AML-193 (cell line): ENCODE results near the gene RTP2.

Source experiments
- DNase-seq, 2 experiments: peaks; one replicate each; lab custom pipeline; 2025; lab: John Stamatoyannopoulos, UW

RTP2 gene

GRCh38 chr3:187702507-187703033, at the start of gene RTP2:
TSS of gene RTP2 (minus strand) at chr3:187702557. CDS start at chr3:187702128, 429 bp downstream.
- no peak for DNase-seq

DNA sequence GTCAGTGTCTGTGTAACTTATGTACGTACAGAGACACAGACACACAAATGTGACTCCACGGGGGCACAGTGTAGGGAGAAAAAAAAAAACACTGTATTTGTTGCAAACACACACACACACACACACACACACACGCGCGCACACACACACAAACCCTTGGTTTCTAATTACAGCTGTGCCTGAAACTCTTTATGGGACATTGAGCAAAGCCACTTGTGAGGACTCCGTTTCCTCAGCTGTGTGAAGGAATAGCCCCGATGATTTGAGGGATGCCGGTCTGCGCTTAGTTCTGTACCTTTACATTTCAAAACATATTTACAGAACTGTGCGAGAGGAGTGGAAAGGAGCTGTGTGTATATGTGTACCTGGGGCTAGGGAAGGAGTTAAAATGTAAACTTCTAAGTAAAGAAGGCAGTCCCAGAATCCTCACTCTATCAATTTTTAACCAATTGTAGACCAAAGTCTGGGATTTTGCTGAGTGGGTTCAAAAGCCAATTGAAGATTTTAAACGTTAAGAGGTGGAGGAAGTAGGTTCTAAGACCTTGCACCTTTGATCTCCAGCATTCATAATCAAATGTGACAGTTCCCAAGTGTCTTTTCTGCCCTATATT, 48.3 kb upstream of the RTP2 start:
- DNase-seq = no peak

DNA sequence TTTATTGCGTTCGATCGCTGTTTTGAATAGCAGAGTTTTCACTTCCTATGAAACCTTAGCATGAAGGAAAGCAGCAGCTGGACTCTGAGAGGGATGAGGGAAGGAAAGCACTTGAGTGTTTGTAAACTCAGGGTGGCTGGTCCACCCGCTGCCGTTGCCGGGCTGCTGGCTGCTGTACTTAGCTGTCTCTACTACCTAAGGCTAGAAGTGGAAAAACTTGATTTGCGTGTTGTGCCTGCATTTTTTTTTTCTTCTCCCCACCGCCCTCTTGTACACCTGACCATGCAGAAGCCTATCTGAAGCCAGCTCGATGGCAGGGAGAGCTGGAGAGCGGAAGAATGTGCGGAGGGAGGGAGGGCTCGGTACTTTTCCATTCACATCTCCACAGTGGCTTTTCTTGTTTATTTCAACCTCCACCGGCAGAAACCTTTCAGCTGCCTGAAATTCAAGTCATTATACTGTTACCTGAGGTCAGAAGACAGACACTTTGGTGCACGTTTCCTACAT, 47.7 kb upstream of the RTP2 start:
- no peak for DNase-seq

- peak; percentile 63 to 82 for DNase-seq
Observed at GRCh38 chr3:187748050-187748481, 45.7 kb upstream of the RTP2 start.

DNA sequence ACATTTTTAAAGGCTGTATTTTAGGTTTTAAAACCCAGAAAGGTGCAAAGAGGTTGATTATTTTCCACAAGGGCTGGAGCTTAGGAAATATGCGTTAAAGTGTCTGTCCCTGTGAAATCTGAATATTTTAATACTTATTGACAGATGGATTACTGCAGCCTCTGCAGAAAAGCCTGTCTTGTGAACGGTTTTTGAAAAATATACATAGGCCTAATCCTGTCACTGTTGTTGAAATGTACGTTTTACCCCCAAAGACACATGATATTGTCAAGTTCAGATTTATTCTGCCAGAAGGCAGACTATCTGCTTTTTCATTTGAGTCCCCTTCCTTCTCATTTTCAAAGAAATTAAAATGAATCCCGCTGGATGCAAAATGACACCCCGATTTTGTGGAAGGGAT, 45.1 kb upstream of the RTP2 start:
- DNase-seq = no peak

GRCh38 chr3:187746442-187747281, 44.3 kb upstream of the RTP2 start:
- peak; percentile 9 to 27 for DNase-seq

DNA sequence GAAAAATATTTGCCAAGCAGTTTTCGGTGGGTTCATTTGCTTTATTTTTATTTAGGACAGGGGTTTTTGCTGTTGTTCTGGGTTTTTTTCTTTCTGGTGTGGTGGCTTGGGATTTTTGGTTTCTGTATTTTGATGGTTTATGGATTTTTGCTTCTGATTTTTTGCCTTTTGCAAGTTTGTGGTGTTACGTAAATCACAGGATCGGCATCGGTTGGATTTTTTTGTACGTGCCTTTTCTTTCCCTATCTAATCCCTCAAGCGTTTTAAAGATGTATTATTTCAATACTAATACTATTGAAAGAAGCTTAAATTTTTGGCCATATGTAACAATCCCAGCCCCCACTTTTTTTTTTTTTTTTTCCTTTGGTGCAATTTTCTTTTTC, 43.7 kb upstream of the RTP2 start:
- DNase-seq = peak; percentile 56 to 61

GRCh38 chr3:187745201-187746058, 43.1 kb upstream of the RTP2 start, which contains the start of gene BCL6:
TSS of gene BCL6 (minus strand) at chr3:187745468. CDS start at chr3:187733693, 11,775 bp downstream.
- peak; percentile 94 to 95 for DNase-seq

DNA sequence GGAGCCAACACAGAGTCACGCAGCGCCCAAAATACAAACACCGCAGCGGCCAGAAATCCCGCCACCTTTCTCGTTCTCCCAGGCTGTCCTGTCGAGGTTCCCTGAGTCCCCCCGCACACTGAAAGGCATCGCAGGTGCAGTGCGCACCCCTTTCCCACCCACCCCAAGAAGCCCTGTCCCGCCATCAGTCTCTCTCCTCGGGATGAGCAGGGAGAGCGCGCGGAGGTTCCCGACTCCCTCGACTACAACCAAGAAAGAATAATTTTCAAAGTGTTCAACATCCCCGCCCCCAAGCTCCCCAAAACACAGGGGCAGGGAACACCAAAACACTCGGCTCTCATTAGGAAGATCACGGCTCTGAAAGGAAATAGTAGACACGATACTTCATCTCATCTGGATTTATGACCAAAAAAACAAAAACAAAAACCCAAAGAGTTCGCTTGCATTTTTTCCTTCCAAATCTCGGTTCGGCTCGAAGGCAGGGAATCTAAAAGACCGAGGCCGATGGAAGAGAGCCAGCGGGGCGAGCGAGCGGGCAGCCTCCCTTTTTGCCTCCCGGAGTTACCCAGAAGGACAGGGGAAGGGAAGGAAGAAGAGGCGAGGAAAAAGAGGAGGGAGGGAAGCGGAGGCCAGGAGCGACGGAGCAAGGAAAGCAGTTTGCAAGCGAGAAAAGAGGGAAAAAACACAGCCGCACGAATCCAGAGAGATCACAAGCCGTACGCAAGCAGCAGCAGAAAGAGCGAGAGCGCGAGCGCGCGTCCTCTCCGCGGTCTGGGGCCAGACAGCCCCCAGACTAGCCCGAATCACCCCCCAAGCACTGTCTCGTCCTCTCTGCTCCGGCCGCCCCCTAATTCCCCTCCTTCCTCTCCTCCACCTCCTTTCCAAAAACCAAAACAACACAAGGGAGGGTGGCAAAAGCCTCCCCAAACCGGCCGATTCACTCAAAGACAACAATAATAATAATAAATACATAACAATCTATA, 42.1 kb upstream of the RTP2 start:
- peak; percentile 67 to 70 for DNase-seq

DNA sequence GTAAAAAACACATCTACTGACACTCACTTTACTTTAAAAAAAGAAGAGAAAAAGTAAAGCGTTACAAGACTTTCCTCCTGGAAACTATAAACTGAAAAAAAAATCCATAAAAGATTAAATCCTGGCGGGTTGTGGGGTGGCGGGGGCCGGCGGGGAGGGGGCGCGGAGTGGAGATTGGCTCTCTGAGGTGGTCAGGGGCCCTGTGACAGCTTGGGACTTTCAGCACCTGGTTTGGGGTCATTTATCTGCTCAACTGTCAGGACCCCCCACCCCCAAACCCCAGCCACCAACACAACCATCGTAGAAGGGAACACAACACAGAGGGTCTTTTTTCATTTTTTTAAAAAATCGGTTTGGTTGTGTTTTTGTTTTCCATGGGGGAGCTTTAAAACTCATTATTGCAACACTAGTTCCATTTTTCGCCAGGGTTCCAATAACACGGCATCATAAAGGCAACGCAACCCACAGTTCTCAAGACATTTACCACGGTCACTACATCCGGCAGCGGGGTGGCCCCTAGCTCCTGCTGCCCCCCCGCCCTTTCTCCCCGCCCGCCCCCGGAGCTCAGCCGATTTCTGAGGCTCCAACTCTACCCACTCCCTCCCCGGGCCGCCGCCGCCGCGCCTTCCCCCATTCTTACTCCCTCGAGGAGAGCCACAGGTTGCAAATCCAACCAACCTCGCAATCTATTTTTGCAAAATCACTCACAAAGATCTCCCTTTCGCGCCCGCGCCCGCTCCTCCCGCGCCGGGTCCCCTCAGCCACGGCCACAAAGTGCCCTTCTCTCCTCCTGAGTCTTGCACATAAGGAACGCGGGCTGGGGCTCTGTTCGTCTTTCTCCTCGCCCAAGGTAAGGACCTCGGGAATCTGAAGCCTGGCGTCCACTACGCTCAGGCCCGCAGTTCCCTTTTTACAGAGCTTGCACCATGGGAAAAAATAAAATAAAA, 41.1 kb upstream of the RTP2 start:
- DNase-seq = peak; percentile 38 to 52

DNA sequence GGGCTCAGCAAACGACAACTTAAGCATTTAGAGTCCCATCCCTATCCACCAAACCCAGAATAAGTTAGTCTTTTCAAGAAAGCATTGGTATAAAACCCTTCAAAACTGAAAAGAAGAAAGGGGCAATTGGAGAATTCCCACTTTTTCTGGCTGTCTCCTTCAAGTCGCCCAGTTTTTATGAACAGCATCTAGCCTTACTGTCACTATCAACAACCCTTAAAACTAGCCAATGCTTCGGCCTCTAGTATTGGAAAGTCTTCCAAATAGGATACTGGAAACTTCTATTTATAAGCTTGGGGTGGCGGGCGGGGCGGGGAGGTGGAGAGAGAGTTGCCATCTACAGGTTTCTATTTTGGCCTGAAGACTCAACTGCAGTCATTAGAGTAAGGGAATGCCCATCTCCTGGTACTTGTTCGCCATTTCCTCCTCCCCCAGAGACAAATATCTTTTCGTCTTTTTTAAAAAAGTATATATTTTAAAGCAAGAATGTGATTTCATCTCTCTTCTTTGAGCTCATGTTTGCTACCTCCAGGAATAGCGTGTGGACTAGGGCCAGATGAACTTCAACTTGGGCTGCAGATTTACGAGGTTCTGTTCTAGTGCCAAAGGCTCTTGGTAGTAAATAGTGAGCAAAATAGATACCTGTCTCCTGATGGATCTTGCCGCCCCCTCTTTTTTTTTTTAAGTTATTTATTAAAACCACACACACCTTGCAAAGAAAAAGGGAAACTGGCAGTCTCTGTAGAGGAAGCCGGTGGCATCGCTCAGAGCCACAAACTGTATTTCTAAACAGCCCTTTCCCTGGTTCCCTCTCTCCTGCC, 40.2 kb upstream of the RTP2 start:
- peak; percentile 69 to 81 for DNase-seq

GRCh38 chr3:187741403-187742350, 39.3 kb upstream of the RTP2 start:
- DNase-seq = peak; percentile 96

DNA sequence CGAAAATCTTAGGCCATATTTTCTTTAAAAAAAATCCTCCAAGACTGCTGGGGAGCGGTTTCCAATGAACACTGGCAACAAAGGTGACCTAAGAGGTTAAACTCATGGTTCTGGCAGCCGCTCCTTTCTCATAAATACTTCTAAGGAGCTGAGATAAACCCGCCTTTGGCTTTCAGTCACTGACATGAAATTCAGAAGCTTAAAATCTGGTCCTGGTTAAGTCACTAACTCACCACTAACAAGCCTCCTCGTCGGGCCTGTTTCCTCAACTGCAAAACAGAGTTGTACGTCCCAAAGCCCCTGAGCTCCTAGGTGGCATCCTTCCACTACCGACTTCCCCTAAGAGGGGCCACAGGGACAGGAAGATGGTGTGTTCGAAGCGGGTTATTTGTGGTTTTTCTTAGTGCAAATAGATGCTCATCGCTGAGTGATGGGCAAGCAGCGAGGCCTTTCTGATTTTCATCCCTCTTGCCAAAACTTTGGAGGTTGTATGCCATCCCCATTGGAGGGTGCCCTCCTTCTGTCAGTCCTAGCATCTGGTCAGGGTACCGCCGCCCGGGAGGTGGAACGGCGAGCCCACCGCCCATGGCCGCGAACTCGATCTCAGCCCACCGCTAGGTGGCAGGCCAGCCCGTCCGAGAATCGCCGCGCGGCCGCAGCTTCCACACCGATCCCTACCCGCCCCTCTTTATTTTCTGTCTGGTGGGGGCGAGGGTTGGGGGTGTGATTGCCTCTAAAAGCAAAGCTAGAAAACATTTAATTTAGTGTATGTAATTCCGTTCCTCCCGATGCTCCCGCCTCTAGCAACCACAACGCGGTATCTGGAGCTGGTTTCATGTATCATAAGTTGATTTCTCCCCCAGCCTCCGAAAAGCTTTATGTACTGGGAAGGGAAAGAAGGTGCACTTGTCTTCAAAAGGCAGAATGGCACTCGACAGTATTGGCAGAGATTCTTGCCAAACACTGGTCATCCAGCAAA, 38.4 kb upstream of the RTP2 start:
- DNase-seq = peak; percentile 56 to 83

- peak; percentile 96 for DNase-seq
Observed at GRCh38 chr3:187739561-187740332, 37.4 kb upstream of the RTP2 start.

- peak in 1 of 2 experiments; percentile 62 for DNase-seq
Observed at GRCh38 chr3:187739094-187739560, 36.8 kb upstream of the RTP2 start.
